ENCODE results near the gene ANTKMT.
"Not testable (repeated sequence)": the region's sequence is repeated elsewhere in the genome, so short reads cannot be mapped to it uniquely, and the experiment has no call there.

The ANTKMT gene

GRCh38 chr16:734981-735881 lies 14.3 kb downstream of the ANTKMT start:
- Histone ChIP-seq H3K27me3 (ENCODE audit: insufficient read depth, low read length) (no peaks in the 10 kb centered on the region), H2AFZ (ENCODE audit: low read depth, low read length) (no peak overlapping the region), H3K4me1 (ENCODE audit: insufficient read depth, low read length) (peaks cover 8% of the 10 kb centered on the region), H3K36me3 (ENCODE audit: insufficient read depth, low read length) (peaks cover 51% of the 10 kb centered on the region), H3K9me3 (ENCODE audit: low read length) (no peaks in the 10 kb centered on the region), H3K4me3 (ENCODE audit: low read length) (no peak overlapping the region)

- H3K4me3 ChIP-seq (ENCODE audit: low read length) = no peak overlapping the region
- peaks cover 49% of the 10 kb centered on the region for H3K36me3 ChIP-seq (ENCODE audit: insufficient read depth, low read length)
- no peak overlapping the region for H2AFZ ChIP-seq (ENCODE audit: low read depth, low read length)
- H3K27me3 ChIP-seq (ENCODE audit: insufficient read depth, low read length) = no peaks in the 10 kb centered on the region
- no peaks in the 10 kb centered on the region for H3K9me3 ChIP-seq (ENCODE audit: low read length)
- peaks cover 8% of the 10 kb centered on the region for H3K4me1 ChIP-seq (ENCODE audit: insufficient read depth, low read length)
Observed at GRCh38 chr16:735982-736453, 15.1 kb downstream of the ANTKMT start.

- Histone ChIP-seq H3K4me1 (ENCODE audit: insufficient read depth, low read length) (peaks cover 11% of the 10 kb centered on the region), H3K9me3 (ENCODE audit: low read length) (no peaks in the 10 kb centered on the region), H3K36me3 (ENCODE audit: insufficient read depth, low read length) (peaks cover 49% of the 10 kb centered on the region), H3K27me3 (ENCODE audit: insufficient read depth, low read length) (no peaks in the 10 kb centered on the region), H2AFZ (ENCODE audit: low read depth, low read length) (no peak overlapping the region), H3K4me3 (ENCODE audit: low read length) (no peak overlapping the region)
Observed at GRCh38 chr16:736936-737481, 16.1 kb downstream of the ANTKMT start.

GRCh38 chr16:739560-740458 lies 18.9 kb downstream of the ANTKMT start:
- Histone ChIP-seq H3K4me3 (ENCODE audit: low read length) (peak overlapping the region; percentile 80), H3K4me1 (ENCODE audit: insufficient read depth, low read length) (peaks cover 11% of the 10 kb centered on the region), H3K9me3 (ENCODE audit: low read length) (no peaks in the 10 kb centered on the region), H2AFZ (ENCODE audit: low read depth, low read length) (peak overlapping the region; percentile 75), H3K36me3 (ENCODE audit: insufficient read depth, low read length) (peaks cover 27% of the 10 kb centered on the region), H3K27me3 (ENCODE audit: insufficient read depth, low read length) (no peaks in the 10 kb centered on the region)

GRCh38 chr16:740459-740763 lies 19.5 kb downstream of the ANTKMT start:
- Histone ChIP-seq H2AFZ (ENCODE audit: low read depth, low read length) (peak overlapping the region; percentile 75), H3K9me3 (ENCODE audit: low read length) (no peaks in the 10 kb centered on the region)

GRCh38 chr16:740764-741505 lies 20.0 kb downstream of the ANTKMT start, which contains the start of gene CIAO3:
Gene CIAO3, minus strand, starts transcription at chr16:740997. Its CDS starts 12 bp downstream, at chr16:740985.
- peaks cover 11% of the 10 kb centered on the region for H3K4me1 ChIP-seq (ENCODE audit: insufficient read depth, low read length)
- peak within 1 kb of the TSS; percentile 88 for H2AFZ ChIP-seq (ENCODE audit: low read depth, low read length)
- peaks cover 17% of the 10 kb centered on the region for H3K36me3 ChIP-seq (ENCODE audit: insufficient read depth, low read length)
- peak within 1 kb of the TSS; percentile 80 for H3K4me3 ChIP-seq (ENCODE audit: low read length)
- no peaks in the 10 kb centered on the region for H3K9me3 ChIP-seq (ENCODE audit: low read length)
- no peaks in the 10 kb centered on the region for H3K27me3 ChIP-seq (ENCODE audit: insufficient read depth, low read length)

More at GRCh38 chr16:740459-740763, 19.5 kb downstream of the ANTKMT start:
- Histone ChIP-seq H3K36me3 (ENCODE audit: insufficient read depth, low read length) (peaks cover 22% of the 10 kb centered on the region), H3K4me3 (ENCODE audit: low read length) (peak overlapping the region; percentile 80), H3K4me1 (ENCODE audit: insufficient read depth, low read length) (peaks cover 11% of the 10 kb centered on the region), H3K27me3 (ENCODE audit: insufficient read depth, low read length) (no peaks in the 10 kb centered on the region)

GRCh38 chr16:741986-742629 lies 21.2 kb downstream of the ANTKMT start:
- peaks cover 9% of the 10 kb centered on the region for H3K36me3 ChIP-seq (ENCODE audit: insufficient read depth, low read length)
- H2AFZ ChIP-seq (ENCODE audit: low read depth, low read length) = no peak overlapping the region
- H3K27me3 ChIP-seq (ENCODE audit: insufficient read depth, low read length) = no peaks in the 10 kb centered on the region
- no peak overlapping the region for H3K4me3 ChIP-seq (ENCODE audit: low read length)
- no peaks in the 10 kb centered on the region for H3K9me3 ChIP-seq (ENCODE audit: low read length)
- H3K4me1 ChIP-seq (ENCODE audit: insufficient read depth, low read length) = peaks cover 11% of the 10 kb centered on the region

GRCh38 chr16:742894-743293 lies 21.9 kb downstream of the ANTKMT start:
- not testable (repeated sequence) for H3K36me3 ChIP-seq (ENCODE audit: insufficient read depth, low read length); H2AFZ ChIP-seq (ENCODE audit: low read depth, low read length); H3K4me3 ChIP-seq (ENCODE audit: low read length); H3K9me3 ChIP-seq (ENCODE audit: low read length); H3K27me3 ChIP-seq (ENCODE audit: insufficient read depth, low read length)
- peaks cover 11% of the 10 kb centered on the region for H3K4me1 ChIP-seq (ENCODE audit: insufficient read depth, low read length)

- H3K4me1 ChIP-seq (ENCODE audit: insufficient read depth, low read length) = peaks cover 11% of the 10 kb centered on the region
- no peak overlapping the region for H3K4me3 ChIP-seq (ENCODE audit: low read length)
- H3K9me3 ChIP-seq (ENCODE audit: low read length) = no peaks in the 10 kb centered on the region
- H3K27me3 ChIP-seq (ENCODE audit: insufficient read depth, low read length) = no peaks in the 10 kb centered on the region
- H3K36me3 ChIP-seq (ENCODE audit: insufficient read depth, low read length) = no peaks in the 10 kb centered on the region
- H2AFZ ChIP-seq (ENCODE audit: low read depth, low read length) = no peak overlapping the region
Observed at GRCh38 chr16:743794-744500, 23.0 kb downstream of the ANTKMT start.

GRCh38 chr16:745739-746138 lies 24.8 kb downstream of the ANTKMT start:
- Histone ChIP-seq H2AFZ (ENCODE audit: low read depth, low read length) (no peak overlapping the region), H3K4me3 (ENCODE audit: low read length) (no peak overlapping the region), H3K27me3 (ENCODE audit: insufficient read depth, low read length) (no peaks in the 10 kb centered on the region), H3K36me3 (ENCODE audit: insufficient read depth, low read length) (no peaks in the 10 kb centered on the region), H3K4me1 (ENCODE audit: insufficient read depth, low read length) (peaks cover 9% of the 10 kb centered on the region), H3K9me3 (ENCODE audit: low read length) (no peaks in the 10 kb centered on the region)

- Histone ChIP-seq H3K9me3 (ENCODE audit: low read length) (no peaks in the 10 kb centered on the region), H3K36me3 (ENCODE audit: insufficient read depth, low read length) (no peaks in the 10 kb centered on the region), H3K4me1 (ENCODE audit: insufficient read depth, low read length) (peaks cover 15% of the 10 kb centered on the region), H3K27me3 (ENCODE audit: insufficient read depth, low read length) (no peaks in the 10 kb centered on the region), H3K4me3 (ENCODE audit: low read length) (no peak overlapping the region), H2AFZ (ENCODE audit: low read depth, low read length) (no peak overlapping the region)
Observed at GRCh38 chr16:746637-747036, 25.7 kb downstream of the ANTKMT start.

Data from neuron (in vitro differentiated cells).